HG02938 (cell line): ENCODE data around the gene ARHGEF2.

ENCODE experiments used
- ATAC-seq: cut with Tn5 transposase; IDR thresholded peaks from one replicate; pipeline ENCODE4 v1.9.1; 2021; ENCODE audit warnings: mild to moderate bottlenecking, moderate library complexity; ENCODE audit not compliant: unreplicated experiment

ARHGEF2 gene

GRCh38 chr1:155978325-155978972, at the start of gene ARHGEF2:
Gene ARHGEF2, minus strand, starts transcription at chr1:155978547. Its CDS starts 120 bp downstream, at chr1:155978427.
- no peak for ATAC-seq

- no peak for ATAC-seq
These were observed 48.2 kb upstream of the ARHGEF2 start for GRCh38 chr1:156026588-156026987.

DNA sequence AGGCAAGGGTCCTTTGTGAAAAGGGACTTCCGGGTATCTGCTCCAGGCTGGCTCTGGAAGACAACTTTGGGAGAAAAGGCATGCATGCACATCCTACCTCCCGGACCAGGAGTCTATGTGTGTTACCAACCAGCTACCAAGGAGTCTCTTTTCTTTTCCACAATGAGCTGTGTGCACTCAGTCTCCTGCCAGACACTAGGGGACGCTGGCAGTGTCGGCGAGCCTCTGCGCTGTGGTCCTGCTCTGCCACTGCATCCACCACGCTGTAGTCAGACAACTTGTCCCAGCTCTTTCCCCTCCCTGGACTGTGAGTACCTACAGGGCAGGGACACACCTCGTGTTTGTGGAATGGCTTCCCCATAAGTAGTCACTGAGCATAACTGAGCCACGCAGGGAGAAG, 47.5 kb upstream of the ARHGEF2 start:
- ATAC-seq = no peak

DNA sequence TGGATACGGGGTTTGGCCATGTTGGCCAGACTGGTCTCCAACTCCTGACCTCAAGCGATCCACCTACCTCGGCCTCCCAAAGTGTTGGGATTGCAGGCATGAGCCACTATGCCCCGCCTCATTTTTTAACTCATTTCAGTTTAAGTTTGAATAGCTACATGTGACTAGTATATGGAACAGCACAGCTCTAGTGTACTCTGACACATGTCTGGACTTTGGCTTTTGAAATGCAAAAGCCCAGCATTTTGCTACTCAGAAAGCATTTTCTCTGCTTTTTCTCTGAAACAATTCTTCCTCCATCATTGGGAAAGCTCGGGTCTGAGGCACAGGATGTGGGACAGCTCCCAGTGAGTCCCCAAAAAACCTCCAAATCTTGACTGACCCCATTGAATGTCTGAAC, 46.5 kb upstream of the ARHGEF2 start:
- no peak for ATAC-seq

DNA sequence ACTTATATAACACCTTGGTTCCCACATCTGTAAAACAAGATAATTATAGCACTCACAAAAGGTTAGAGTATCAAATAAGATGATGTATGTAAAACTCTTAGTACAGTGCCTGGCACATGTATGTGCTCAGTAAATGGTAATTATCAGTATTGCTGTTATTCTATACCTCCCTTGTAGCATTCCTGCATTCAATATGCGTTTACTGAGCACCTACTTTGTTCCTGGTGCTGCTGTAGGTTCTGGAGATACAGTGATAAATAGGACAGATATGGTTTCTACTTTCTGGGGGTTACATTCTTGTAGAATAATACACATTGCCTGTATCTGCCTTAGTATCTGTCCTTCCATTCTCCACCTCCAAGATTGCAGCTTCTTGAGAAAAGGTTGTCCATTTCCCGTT, 43.6 kb upstream of the ARHGEF2 start:
- no peak for ATAC-seq

DNA sequence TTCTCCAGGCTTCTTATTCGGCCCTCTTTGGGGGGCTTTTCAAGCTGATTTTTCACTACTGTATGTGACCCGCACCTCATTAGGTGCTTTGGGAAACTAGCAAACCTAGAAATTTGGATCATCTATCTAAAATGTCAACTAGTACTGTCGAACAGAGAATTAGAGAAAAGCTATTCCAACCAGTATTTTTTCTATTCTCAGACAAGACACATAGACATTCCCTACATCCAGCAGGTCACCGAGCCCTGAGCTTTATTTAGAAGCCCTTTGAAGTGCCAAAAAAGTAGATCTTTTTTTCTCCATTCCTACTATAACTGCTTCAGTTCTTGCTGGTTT, 42.7 kb upstream of the ARHGEF2 start:
- no peak for ATAC-seq

DNA sequence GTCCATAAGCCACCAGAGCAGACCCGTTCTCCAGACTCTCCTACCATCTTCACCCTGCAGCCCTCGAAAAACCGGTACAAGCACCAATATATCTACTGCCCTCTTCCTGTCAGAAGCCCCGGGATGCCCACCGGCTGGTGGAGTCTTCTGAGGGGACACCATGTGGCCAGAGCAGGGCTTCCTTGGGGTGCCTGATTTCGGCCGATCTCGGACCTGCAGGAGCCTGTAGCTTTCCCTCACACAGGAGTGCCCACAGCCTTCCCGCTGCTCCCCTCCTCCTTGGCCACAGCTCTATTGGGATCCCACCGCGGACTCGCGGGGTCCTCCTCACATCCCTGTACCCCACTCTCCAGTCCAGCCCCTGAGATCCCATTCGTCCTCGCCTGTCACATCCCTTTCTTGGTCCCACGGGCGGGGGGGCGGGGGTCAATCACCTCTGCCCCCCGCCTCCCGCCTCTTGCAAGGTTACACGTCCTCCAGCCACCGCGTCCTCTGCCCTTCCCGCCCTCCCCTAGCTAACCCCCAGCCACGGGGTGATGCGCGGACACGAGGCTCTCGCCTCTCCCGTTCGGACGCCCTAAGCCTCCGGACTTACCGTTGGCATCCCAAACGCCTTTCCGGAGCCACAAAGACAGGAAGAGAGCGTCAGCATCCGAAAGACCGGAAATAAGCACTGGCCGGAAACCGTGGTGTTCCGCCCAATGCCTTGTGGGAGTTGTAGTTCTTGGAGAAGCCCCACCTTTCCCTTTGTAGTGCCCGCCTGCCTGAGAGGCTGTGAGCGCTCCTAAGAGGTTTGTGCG, 42.1 kb upstream of the ARHGEF2 start, which contains the start of gene SSR2:
TSS of gene SSR2 (minus strand) at position 659 of the 800 bp plus-strand sequence. CDS start 784 bp downstream, outside the sequence.
- ATAC-seq = peak; percentile 91

DNA sequence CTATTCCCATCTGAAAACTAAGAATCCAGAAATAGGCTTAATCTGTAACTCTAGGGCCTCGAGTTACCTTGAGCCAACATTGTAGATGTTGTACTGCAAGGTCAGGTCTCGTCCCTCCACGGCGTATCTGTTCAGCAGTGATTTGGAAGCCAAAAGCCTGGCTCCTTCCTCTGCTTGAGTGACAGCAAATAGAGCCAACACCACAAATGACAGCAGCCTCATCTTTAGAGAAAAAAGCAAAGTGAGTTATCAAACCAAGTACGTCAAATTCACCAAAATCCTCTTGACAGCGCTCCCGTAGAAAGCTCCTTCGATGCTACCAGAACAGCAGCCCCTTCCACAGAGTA, 41.6 kb upstream of the ARHGEF2 start:
- ATAC-seq = no peak

GRCh38 chr1:156014829-156015228, 36.5 kb upstream of the ARHGEF2 start:
- ATAC-seq = no peak

DNA sequence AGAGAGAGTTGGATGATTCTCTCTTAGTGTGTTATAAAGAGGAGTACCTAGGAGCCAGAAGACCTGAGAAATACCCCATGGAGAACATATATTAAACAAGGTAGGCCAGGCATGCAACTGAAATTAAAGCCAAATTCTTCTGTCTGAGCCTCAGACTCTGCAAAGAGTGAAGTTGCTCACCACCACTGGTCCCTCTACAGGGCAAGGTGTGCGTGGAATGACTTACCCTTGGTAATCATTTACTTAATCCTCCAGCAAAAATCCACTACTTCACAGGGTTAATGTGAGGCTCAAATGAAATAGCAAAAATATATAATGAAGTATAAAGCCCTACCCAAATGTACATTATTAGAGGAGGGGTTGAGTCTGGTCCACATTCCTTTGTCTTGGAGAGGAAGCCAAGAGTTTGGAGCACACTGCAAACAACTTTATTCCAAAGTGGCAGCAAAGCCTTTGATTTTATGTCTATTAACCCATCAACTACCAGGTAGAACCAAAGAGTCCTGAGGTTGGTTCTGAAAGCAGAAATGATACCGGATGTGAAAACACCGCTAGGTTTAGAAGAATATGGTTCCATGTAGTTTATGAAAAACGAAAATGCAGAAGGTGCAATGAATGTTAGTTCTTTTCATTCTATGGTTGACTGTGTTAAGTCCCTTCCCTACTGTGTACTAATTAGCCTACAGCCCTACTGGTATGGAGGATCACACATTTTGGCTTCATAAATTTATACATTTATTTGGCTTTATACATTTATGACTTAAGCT, 33.9 kb upstream of the ARHGEF2 start:
- peak; percentile 75 for ATAC-seq

- no peak for ATAC-seq
These were observed 31.1 kb upstream of the ARHGEF2 start for GRCh38 chr1:156009404-156009803.

- ATAC-seq = no peak
These were observed 28.5 kb upstream of the ARHGEF2 start for GRCh38 chr1:156006666-156007376.

GRCh38 chr1:156004843-156005584, 26.7 kb upstream of the ARHGEF2 start:
- no peak for ATAC-seq

DNA sequence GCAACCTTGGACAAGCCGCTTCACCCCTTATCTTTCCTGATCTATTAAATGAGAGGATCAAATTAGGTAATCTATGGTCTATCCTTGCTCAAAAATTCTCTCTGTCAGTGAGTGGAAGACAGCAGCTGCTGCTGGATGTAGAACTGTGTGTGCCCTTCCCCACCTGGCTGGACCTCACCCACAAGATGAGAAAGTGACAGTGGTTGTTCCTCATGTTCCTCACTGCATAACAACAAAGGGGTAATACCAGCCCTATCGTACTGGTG, 25.5 kb upstream of the ARHGEF2 start:
- no peak for ATAC-seq

DNA sequence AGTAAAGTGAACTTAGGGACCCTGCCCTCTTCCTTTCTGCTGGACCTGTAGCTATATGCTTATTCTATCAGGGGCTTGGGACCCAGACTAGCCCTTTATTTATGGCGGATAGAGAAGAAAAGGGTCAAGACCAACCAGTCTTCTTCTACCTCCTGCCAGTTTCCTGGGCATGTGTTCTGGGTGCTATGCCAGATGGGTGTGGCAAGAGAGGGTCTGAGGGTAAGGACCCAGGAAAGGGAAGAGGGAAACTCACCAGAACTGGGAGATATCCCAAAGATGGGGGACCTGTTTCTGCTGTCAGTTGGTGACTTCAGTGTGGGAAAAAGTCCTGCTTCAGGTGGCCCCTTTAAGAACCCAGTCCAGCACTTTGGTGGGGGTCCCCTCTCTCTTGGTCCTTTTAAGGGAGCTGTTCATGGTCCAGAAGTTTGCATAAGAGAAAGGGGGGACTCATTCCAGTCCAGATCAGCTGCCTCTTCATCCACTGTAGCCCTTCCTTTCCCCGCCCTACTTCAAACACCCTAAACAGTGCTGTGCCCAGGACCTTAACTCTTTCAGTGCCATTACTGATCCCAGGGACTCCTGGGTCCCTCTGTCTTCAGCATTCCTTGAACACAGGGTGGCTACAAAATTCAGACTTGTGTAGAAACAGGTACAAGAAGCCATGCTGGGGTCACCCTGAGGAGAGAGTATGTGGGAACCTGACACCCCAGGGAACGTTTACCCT, 24.0 kb upstream of the ARHGEF2 start:
- no peak for ATAC-seq

DNA sequence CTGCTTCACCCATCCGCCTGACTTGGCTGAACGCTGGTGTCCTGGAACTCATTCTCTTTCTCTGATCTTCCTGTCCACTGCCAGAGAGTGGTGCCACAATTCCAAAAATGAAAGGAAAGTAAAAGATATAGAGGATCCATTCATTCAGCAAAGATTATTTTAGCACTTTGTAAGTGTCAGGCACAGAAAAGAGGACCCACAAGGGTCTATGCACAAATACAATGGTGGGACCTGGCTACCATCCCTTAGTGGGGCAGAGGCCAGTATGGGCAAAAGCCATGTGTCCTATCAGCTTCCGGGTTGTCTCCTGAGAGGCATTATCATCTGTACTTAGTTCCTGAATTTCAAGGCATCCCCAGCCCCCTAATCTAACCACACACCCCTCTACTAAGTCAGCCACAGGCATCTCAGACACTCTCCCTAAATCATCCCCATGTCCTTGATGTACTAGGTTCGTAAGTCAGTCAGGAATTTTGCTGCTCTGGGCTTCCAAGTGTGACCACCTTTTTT, 23.4 kb upstream of the ARHGEF2 start:
- ATAC-seq = no peak

GRCh38 chr1:156001021-156001661, 22.8 kb upstream of the ARHGEF2 start:
- ATAC-seq = no peak

- ATAC-seq = no peak
These were observed 21.6 kb upstream of the ARHGEF2 start for GRCh38 chr1:155999964-156000363.

GRCh38 chr1:155996166-155996565, 17.8 kb upstream of the ARHGEF2 start:
- ATAC-seq = no peak
